IMR-90 (cell line): Measurements from ENCODE around the gene LIN9. TPM values are rescaled to one million over a fixed set of nuclear protein-coding genes. Genes with fewer than 3 reads are reported as not detected.

Source experiments
- ATAC-seq: fragments of 200-7000 bp; cut with Tn5 transposase; 2 replicates; pipeline ENCODE4 v1.9.1; 2020; ENCODE audit warnings: low read depth, mild to moderate bottlenecking, moderate library complexity
- BruUV-seq: library from RNA; stranded (reverse); fragments of 400-500 nt; replicated peaks from 2 replicates; lab custom pipeline; 2021; lab: Mats Ljungman, UMichigan
- CTCF ChIA-PET: fragments of 300-600 bp; formaldehyde crosslinking; extraction: SDS; loops from one replicate; lab custom pipeline; 2021; ENCODE audit warnings: antibody characterized with exemption; lab: Yijun Ruan, JAX
- POLR2A ChIA-PET: fragments of 300-600 bp; sonication (Branson Sonifier 250); formaldehyde crosslinking; loops from one replicate; lab custom pipeline; 2022; ENCODE audit warnings: antibody characterized with exemption; ENCODE audit not compliant: unreplicated experiment; lab: Charles Lee
- DNase-seq: peaks from one replicate; pipeline ENCODE4 v3.0.0; 2013
- H2AFZ ChIP-seq: replicated peaks from 2 replicates; pipeline ENCODE3; 2013; ENCODE audit warnings: low read length, mild to moderate bottlenecking; ENCODE audit not compliant: poor library complexity
- H2AK5ac ChIP-seq: 2 replicates; pipeline ENCODE4 v1.6.1; 2013; ENCODE audit warnings: low read depth, low read length, inconsistent platforms
- H2AK9ac ChIP-seq: replicated peaks from 2 replicates; pipeline ENCODE3; 2013; ENCODE audit warnings: mild to moderate bottlenecking, low read depth, low read length, moderate library complexity; ENCODE audit not compliant: poor library complexity
- H2BK120ac ChIP-seq: 2 replicates; pipeline ENCODE4 v1.6.1; 2013; ENCODE audit warnings: low read depth, low read length, inconsistent platforms
- H2BK15ac ChIP-seq: 3 replicates; pipeline ENCODE4 v1.6.1; 2013; ENCODE audit warnings: low read depth, low read length, inconsistent platforms
- H2BK20ac ChIP-seq: 2 replicates; pipeline ENCODE4 v1.6.1; 2013; ENCODE audit warnings: low read depth, mild to moderate bottlenecking, inconsistent platforms, low read length, moderate library complexity
- H2BK5ac ChIP-seq: 2 replicates; pipeline ENCODE4 v1.6.1; 2013; ENCODE audit warnings: mild to moderate bottlenecking, low read depth, low read length, inconsistent platforms; ENCODE audit not compliant: poor library complexity, severe bottlenecking
- H3K14ac ChIP-seq: replicated peaks from 2 replicates; pipeline ENCODE4 v1.6.1; 2013; ENCODE audit warnings: low read depth, low read length, inconsistent platforms
- H3K18ac ChIP-seq: 2 replicates; pipeline ENCODE4 v1.6.1; 2013; ENCODE audit warnings: low read depth, low read length, control low read depth
- H3K23ac ChIP-seq: 2 replicates; pipeline ENCODE4 v1.6.1; 2013; ENCODE audit warnings: low read depth, low read length, inconsistent platforms
- H3K27ac ChIP-seq: 2 replicates; pipeline ENCODE4 v1.5.1; 2013; ENCODE audit warnings: mild to moderate bottlenecking, control low read depth, low read length; ENCODE audit not compliant: insufficient read depth
- H3K27me3 ChIP-seq: 2 replicates; pipeline ENCODE4 v1.6.1; 2013; ENCODE audit warnings: low read length; ENCODE audit not compliant: control insufficient read depth, insufficient read depth
- H3K36me3 ChIP-seq: 2 replicates; pipeline ENCODE4 v1.6.1; 2013; ENCODE audit warnings: low read length, mixed read lengths; ENCODE audit not compliant: control insufficient read depth, insufficient read depth
- H3K4ac ChIP-seq: 2 replicates; pipeline ENCODE4 v1.6.1; 2013; ENCODE audit warnings: low read depth, low read length, inconsistent platforms
- H3K4me1 ChIP-seq: 2 replicates; pipeline ENCODE4 v1.6.1; 2013; ENCODE audit warnings: low read length, mixed read lengths; ENCODE audit not compliant: control insufficient read depth, insufficient read depth
- H3K4me2 ChIP-seq: 2 replicates; pipeline ENCODE4 v1.6.1; 2013; ENCODE audit warnings: low read depth, mild to moderate bottlenecking, control low read depth, low read length, moderate library complexity
- H3K4me3 ChIP-seq: 2 replicates; pipeline ENCODE4 v1.5.1; 2013; ENCODE audit warnings: low read depth, mild to moderate bottlenecking, control low read depth, low read length, moderate library complexity; ENCODE audit not compliant: insufficient read depth
- H3K56ac ChIP-seq: 2 replicates; pipeline ENCODE4 v1.6.1; 2013; ENCODE audit warnings: low read length, inconsistent platforms; ENCODE audit not compliant: insufficient read depth; ENCODE audit errors: extremely low read depth
- H3K79me1 ChIP-seq, 2 experiments: 2 replicates each; pipeline ENCODE4 v1.6.1; 2013; ENCODE audit warnings: low read length in 2 of 2, inconsistent platforms in 1 of 2, low read depth in 1 of 2
- H3K9ac ChIP-seq: 2 replicates; pipeline ENCODE4 v1.6.1; 2013; ENCODE audit warnings: low read depth, low read length, control low read depth
- H3K9me1 ChIP-seq: 2 replicates; pipeline ENCODE4 v1.6.1; 2013; ENCODE audit warnings: low read length, inconsistent platforms; ENCODE audit not compliant: insufficient read depth
- H3K9me3 ChIP-seq: 2 replicates; pipeline ENCODE4 v1.6.1; 2013; ENCODE audit warnings: low read length; ENCODE audit not compliant: control insufficient read depth, insufficient read depth
- H4K20me1 ChIP-seq: 2 replicates; pipeline ENCODE4 v1.6.1; 2013; ENCODE audit warnings: low read length, inconsistent platforms; ENCODE audit not compliant: insufficient read depth
- H4K5ac ChIP-seq: 2 replicates; pipeline ENCODE4 v1.6.1; 2013; ENCODE audit warnings: mild to moderate bottlenecking, low read depth, low read length, control low read depth
- H4K8ac ChIP-seq, 2 experiments: 2 replicates each; pipeline ENCODE4 v1.6.1; 2013; ENCODE audit warnings: low read depth in 2 of 2, low read length in 2 of 2, control low read depth in 1 of 2, inconsistent platforms in 1 of 2
- H4K91ac ChIP-seq: 2 replicates; pipeline ENCODE4 v1.6.1; 2013; ENCODE audit warnings: low read depth, low read length, inconsistent platforms; ENCODE audit not compliant: insufficient read depth
- CEBPB ChIP-seq: IDR thresholded peaks from 2 replicates; pipeline ENCODE4 v1.6.1; 2012; ENCODE audit warnings: low read depth, low read length, improper control_type of control experiment
- CHD1 ChIP-seq: IDR thresholded peaks from 2 replicates; pipeline ENCODE4 v1.6.1; 2012; ENCODE audit warnings: low read depth, low read length, improper control_type of control experiment
- FOS ChIP-seq: fragments of 150-350 bp; IDR thresholded peaks from 2 replicates; pipeline ENCODE4 v1.6.1; 2016; ENCODE audit warnings: low read depth, low read length
- MAZ ChIP-seq: IDR thresholded peaks from 2 replicates; pipeline ENCODE4 v1.6.1; 2012; ENCODE audit warnings: low read depth, mild to moderate bottlenecking, low read length, improper control_type of control experiment, moderate library complexity, borderline replicate concordance
- NFE2L2 ChIP-seq: fragments of 150-350 bp; IDR thresholded peaks from 2 replicates; pipeline ENCODE4 v1.6.1; 2016; ENCODE audit warnings: low read depth, mild to moderate bottlenecking, low read length
- RAD21 ChIP-seq: IDR thresholded peaks from 2 replicates; pipeline ENCODE4 v1.6.1; 2012; ENCODE audit warnings: low read length, improper control_type of control experiment
- WGBS, 2 experiments: methylation state at CpG; one replicate each; pipeline versions ENCODE4 v1.1.5 to v1.1.7; 2013; ENCODE audit warnings: missing lambda C conversion rate in 2 of 2; ENCODE audit not compliant: insufficient read length in 1 of 2; ENCODE audit errors: extremely low coverage in 2 of 2; 5-methylcytosine and 5-hydroxymethylcytosine counted together
- dilution Hi-C: fragments of 300-500 bp; cut with HindIII; formaldehyde crosslinking; loops from one replicate; pipeline ENCODE4 v1.14.3; 2018; ENCODE audit warnings: low sequenced_read_pairs; ENCODE audit not compliant: unreplicated experiment
- in situ Hi-C: fragments of 300-500 bp; cut with MboI; formaldehyde crosslinking; loops from 3 replicates; pipeline ENCODE4 v1.14.3; 2019; ENCODE audit warnings: low sequenced_read_pairs, inconsistent platforms, mixed read lengths
- intact Hi-C: fragments of 100-400 bp; cut with micrococcal nuclease; formaldehyde crosslinking; loops from 2 replicates; pipeline ENCODE4 v1.10.0; 2022
- polyA plus RNA-seq, 3 experiments: library from polyadenylated mRNA; depleted of rRNA; stranded (reverse); fragments of >200 nt; gene quantifications; 2 replicates each; pipeline ENCODE4 v1.2.3, GENCODE V29; 2012; ENCODE audit warnings: low replicate concordance in 1 of 3
- total RNA-seq: library from RNA; depleted of rRNA; stranded (reverse); fragments of >200 nt; gene quantifications from 2 replicates; pipeline ENCODE4 v1.2.3, GENCODE V29; 2012
- TF ChIP-seq, protein P1 (sequence below): fragments of 150-350 bp; IDR thresholded peaks from 2 replicates; pipeline ENCODE4 v1.6.1; 2016; ENCODE audit warnings: low read depth, mild to moderate bottlenecking, low read length, moderate library complexity, borderline replicate concordance
- TF ChIP-seq, protein P2 (sequence below): conservative IDR thresholded peaks from 2 replicates; pipeline ENCODE4 v1.5.1; 2012; ENCODE audit warnings: mild to moderate bottlenecking, low read depth, low read length, improper control_type of control experiment

LIN9 gene
- total and polyA plus RNA-seq, 2 of the 4 experiments (the other 2 are of a cell fraction) = 2.3 to 3.9 TPM

DNA sequence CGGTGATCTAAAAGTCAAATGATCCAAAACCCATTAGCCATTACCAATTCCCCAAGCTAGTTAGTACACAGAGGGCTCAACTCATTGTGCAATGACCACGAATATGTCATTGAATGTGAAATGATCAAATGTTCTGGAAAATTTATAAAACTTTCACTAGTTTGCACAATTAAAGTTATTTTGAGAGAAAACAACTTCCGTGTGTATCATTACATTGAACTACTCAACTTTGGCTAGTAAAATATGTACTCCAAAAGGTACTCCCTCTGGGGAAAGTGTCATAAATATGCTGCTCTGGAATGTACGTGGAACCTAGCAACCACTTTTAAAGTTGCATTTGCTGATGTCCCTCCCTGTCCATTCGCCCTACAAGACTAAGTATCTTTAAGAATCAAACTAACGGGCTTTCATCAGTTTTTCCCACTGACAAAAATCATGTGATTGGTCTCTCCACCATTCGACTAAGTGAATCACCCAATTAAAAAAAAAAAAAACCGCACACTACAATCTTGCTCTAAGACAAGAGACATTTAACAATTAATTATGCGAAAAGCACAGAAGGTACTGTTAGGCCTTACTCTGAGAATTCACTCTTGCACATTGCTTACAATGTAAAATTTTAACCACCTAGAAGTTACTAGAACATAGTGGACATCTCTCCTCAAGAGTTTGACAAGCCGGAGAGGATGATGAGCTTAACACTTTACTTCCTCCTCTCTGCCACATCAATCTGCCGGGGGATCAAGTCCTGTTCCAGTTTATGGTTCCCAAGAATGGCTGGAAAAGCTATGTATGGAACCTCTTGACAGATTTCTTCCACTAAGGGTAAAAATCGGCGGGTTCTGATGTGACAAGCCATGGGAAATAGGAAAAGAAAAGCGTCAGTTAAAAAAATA, 123.6 kb downstream of the LIN9 start:
- dilution Hi-C loops (no loop called here), intact Hi-C loops (loop anchor here (1.0 kb wide), 1 partner anchor 124 kb away; the partner anchor contains the start of gene LIN9), in situ Hi-C loops (no loop called here)
- Histone ChIP-seq H2BK5ac (peak overlapping the region; percentile 93), H3K27ac (peak overlapping the region; percentile 36; the same call in 1 of the 2 replicates), H3K4ac (peak overlapping the region; percentile 94), H3K4me2 (peak overlapping the region; percentile 100), H2AK9ac (peak overlapping the region; percentile 100), H3K56ac (peak overlapping the region; percentile 56; the same call in 1 of the 2 replicates), H2AK5ac (no peak overlapping the region; the same call in 1 of the 2 replicates), H3K4me1 (peaks cover 6% of the 10 kb centered on the region; the same call in 1 of the 2 replicates), H3K27me3 (no peaks in the 10 kb centered on the region), H3K79me1 (peaks cover 3 to 20% of the 10 kb centered on the region in 2 experiments; a peak in 2 of 4 replicates), H3K36me3 (peaks cover 7% of the 10 kb centered on the region; the same call in 1 of the 2 replicates), H3K23ac (peak overlapping the region; percentile 95), H4K5ac (peak overlapping the region; percentile 25; the same call in 1 of the 2 replicates), H4K20me1 (peaks cover 51% of the 10 kb centered on the region), H4K91ac (peak overlapping the region; percentile 54; the same call in 1 of the 2 replicates), H2BK120ac (no peak overlapping the region), H3K9me1 (peaks cover 8% of the 10 kb centered on the region; the same call in 1 of the 2 replicates), H3K14ac (peak overlapping the region; percentile 94), H2BK20ac (no peak overlapping the region), H3K4me3 (peak overlapping the region; percentile 99), H2BK15ac (no peak overlapping the region), H3K9me3 (no peaks in the 10 kb centered on the region), H2AFZ (no peak overlapping the region), H3K18ac (peak overlapping the region; percentile 41; the same call in 1 of the 2 replicates), H3K9ac (peak overlapping the region; percentile 89), H4K8ac (peak overlapping the region in 1 of 2 experiments; percentile 85; a peak in 2 of 4 replicates)
- ChIA-PET CTCF (interaction anchor here (0.5 to 1.2 kb wide), 4 partner anchors 15 to 154 kb away, joined by 3 to 6 read pairs (median 4); no protein-coding TSS in a partner anchor), POLR2A (interaction anchor here (0.6 kb wide), 1 partner anchor 757 kb away, joined by 4 read pairs; no protein-coding TSS in a partner anchor)
- ATAC-seq = no peak
- peak; percentile 26 for DNase-seq
- BruUV-seq = TSS peak; percentile 49
- TF ChIP-seq NFE2L2 (no peak), CHD1 (no peak), MAZ (no peak), RAD21 (no peak), CEBPB (peak; percentile 78), FOS (no peak)
- TF ChIP-seq, protein P1, sequence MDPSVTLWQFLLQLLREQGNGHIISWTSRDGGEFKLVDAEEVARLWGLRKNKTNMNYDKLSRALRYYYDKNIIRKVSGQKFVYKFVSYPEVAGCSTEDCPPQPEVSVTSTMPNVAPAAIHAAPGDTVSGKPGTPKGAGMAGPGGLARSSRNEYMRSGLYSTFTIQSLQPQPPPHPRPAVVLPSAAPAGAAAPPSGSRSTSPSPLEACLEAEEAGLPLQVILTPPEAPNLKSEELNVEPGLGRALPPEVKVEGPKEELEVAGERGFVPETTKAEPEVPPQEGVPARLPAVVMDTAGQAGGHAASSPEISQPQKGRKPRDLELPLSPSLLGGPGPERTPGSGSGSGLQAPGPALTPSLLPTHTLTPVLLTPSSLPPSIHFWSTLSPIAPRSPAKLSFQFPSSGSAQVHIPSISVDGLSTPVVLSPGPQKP = no peak
- TF ChIP-seq, protein P2, sequence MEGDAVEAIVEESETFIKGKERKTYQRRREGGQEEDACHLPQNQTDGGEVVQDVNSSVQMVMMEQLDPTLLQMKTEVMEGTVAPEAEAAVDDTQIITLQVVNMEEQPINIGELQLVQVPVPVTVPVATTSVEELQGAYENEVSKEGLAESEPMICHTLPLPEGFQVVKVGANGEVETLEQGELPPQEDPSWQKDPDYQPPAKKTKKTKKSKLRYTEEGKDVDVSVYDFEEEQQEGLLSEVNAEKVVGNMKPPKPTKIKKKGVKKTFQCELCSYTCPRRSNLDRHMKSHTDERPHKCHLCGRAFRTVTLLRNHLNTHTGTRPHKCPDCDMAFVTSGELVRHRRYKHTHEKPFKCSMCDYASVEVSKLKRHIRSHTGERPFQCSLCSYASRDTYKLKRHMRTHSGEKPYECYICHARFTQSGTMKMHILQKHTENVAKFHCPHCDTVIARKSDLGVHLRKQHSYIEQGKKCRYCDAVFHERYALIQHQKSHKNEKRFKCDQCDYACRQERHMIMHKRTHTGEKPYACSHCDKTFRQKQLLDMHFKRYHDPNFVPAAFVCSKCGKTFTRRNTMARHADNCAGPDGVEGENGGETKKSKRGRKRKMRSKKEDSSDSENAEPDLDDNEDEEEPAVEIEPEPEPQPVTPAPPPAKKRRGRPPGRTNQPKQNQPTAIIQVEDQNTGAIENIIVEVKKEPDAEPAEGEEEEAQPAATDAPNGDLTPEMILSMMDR = no peak
- WGBS, 2 experiments = 50% methylated on average over 3 of the region's 14 CpGs; no CpG with 5 or more reads in 1 of the 2 experiments
